ENCODE measurements around the gene SLC12A6. TPM values are rescaled to one million over a fixed set of nuclear protein-coding genes. Genes with fewer than 3 reads are reported as not detected.

Gene SLC12A6
- total and polyA plus RNA-seq, 2 of the 13 experiments (the other 11 are each of a cell fraction or from before 2014, with no cell fraction given): 15.2 to 30.1 TPM

GRCh38 chr15:34367101-34368081, 29.8 kb upstream of the SLC12A6 start, which contains the start of gene LPCAT4 (continued):
- TF ChIP-seq RERE (CRISPR knock-in tag; IDR thresholded peaks at IDR 0.05; ENCODE audit: low read depth) (no peak), ZFP36 (IDR thresholded peaks at IDR 0.05; ENCODE audit: borderline replicate concordance, low read depth, low read length, partially characterized antibody) (no peak), MTA3 (CRISPR knock-in tag; IDR thresholded peaks at IDR 0.05) (no peak), ZNF850 (CRISPR knock-in tag; conservative IDR thresholded peaks at IDR 0.05) (no peak), NR1H2 (CRISPR knock-in tag; IDR thresholded peaks at IDR 0.05; ENCODE audit: borderline replicate concordance, low read depth) (no peak), SKI (IDR thresholded peaks at IDR 0.05; ENCODE audit: partially characterized antibody) (peak; percentile 25), GLI4 (CRISPR knock-in tag; IDR thresholded peaks at IDR 0.05; ENCODE audit: borderline replicate concordance) (no peak), REST (IDR thresholded peaks at IDR 0.05; ENCODE audit: borderline replicate concordance in 1 of 2, low read depth in 1 of 2, low read length in 2 of 2) (peak in 1 of 2 experiments; percentile 18; a peak in 1 of 4 replicates), GRHL1 (CRISPR knock-in tag; conservative IDR thresholded peaks at IDR 0.05) (no peak), TOE1 (CRISPR knock-in tag; IDR thresholded peaks at IDR 0.05) (no peak), MIXL1 (CRISPR knock-in tag; IDR thresholded peaks at IDR 0.05) (peak; percentile 68; the same call in 1 of the 2 replicates), ZNF468 (CRISPR knock-in tag; IDR thresholded peaks at IDR 0.05) (0 out of 2 replicates have a peak, but pooled peaks have one; percentile 20), SAFB2 (CRISPR knock-in tag; IDR thresholded peaks at IDR 0.05; ENCODE audit: borderline replicate concordance, low read depth) (0 out of 2 replicates have a peak, but pooled peaks have one; percentile 85), NCOA1 (CRISPR knock-in tag; IDR thresholded peaks at IDR 0.05) (0 out of 2 replicates have a peak, but pooled peaks have one; percentile 74), ZNF260 (CRISPR knock-in tag; IDR thresholded peaks at IDR 0.05; ENCODE audit: borderline replicate concordance, low read depth) (no peak)
- TF ChIP-seq, protein P1, sequence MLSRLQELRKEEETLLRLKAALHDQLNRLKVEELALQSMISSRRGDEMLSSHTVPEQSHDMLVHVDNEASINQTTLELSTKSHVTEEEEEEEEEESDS (CRISPR knock-in tag; IDR thresholded peaks at IDR 0.05; ENCODE audit: borderline replicate concordance): 0 out of 2 replicates have a peak, but pooled peaks have one; percentile 42

Data from HepG2 (cell line).